Measurements from ENCODE around the gene LAMA3.

The LAMA3 gene

DNA sequence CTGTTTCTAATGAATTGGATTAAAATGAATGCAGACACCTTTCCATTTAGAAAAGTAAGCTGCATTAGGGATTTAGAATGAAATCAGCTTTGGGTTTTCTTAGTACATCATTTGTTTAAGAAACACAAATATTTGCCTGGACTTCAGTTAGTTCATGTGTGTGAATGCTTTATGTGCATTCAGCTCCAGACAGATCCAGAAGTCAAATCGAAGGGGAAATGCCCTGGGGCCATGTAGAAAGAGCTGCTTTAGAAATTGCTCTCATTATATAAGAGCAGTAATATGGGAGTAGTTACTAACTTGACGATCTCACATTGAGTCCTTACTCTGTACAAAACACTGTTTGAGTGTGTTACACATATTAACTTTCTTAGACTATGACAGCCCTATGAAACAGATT, 237.3 kb downstream of the LAMA3 start:
- peaks cover 5 to 37% of the 10 kb centered on the region in 2 experiments for H3K36me3 ChIP-seq (ENCODE audit: control insufficient read depth in 2 of 2, insufficient read depth in 1 of 2, low read length in 2 of 2)
- ChIA-PET CTCF (interaction anchor here (0.6 to 4.4 kb wide), 5 partner anchors 8 to 835 kb away, joined by 3 to 47 read pairs (median 3); no protein-coding TSS in a partner anchor), POLR2A (no interaction called here)
- H3K4me1 ChIP-seq (ENCODE audit: control insufficient read depth, insufficient read depth, low read length), result no peaks in the 10 kb centered on the region
- no peak overlapping the region for H3K4me3 ChIP-seq (ENCODE audit: low read depth, low read length)
- no peak overlapping the region for H3K27ac ChIP-seq (ENCODE audit: extremely low read depth, low read depth, low read length)
- TF ChIP-seq OVOL3 (tag by site-specific recombination; IDR thresholded peaks at IDR 0.05) (no peak), ZNF266 (tag by site-specific recombination; IDR thresholded peaks at IDR 0.05; ENCODE audit: low read depth) (no peak), KLF10 (tag by site-specific recombination; IDR thresholded peaks at IDR 0.05) (no peak), ZNF114 (tag by site-specific recombination; IDR thresholded peaks at IDR 0.05) (no peak), ZNF146 (tag by site-specific recombination; IDR thresholded peaks at IDR 0.05) (no peak), ZBTB8A (tag by site-specific recombination; IDR thresholded peaks at IDR 0.05) (no peak), ZNF341 (tag by site-specific recombination; IDR thresholded peaks at IDR 0.05; ENCODE audit: low read depth) (no peak), ZNF335 (tag by site-specific recombination; conservative IDR thresholded peaks at IDR 0.05) (no peak), ZNF423 (tag by site-specific recombination; IDR thresholded peaks at IDR 0.05) (no peak)
- TF ChIP-seq, protein P1, sequence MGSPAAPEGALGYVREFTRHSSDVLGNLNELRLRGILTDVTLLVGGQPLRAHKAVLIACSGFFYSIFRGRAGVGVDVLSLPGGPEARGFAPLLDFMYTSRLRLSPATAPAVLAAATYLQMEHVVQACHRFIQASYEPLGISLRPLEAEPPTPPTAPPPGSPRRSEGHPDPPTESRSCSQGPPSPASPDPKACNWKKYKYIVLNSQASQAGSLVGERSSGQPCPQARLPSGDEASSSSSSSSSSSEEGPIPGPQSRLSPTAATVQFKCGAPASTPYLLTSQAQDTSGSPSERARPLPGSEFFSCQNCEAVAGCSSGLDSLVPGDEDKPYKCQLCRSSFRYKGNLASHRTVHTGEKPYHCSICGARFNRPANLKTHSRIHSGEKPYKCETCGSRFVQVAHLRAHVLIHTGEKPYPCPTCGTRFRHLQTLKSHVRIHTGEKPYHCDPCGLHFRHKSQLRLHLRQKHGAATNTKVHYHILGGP (tag by site-specific recombination; IDR thresholded peaks at IDR 0.05), result no peak
- TF ChIP-seq, protein P2, sequence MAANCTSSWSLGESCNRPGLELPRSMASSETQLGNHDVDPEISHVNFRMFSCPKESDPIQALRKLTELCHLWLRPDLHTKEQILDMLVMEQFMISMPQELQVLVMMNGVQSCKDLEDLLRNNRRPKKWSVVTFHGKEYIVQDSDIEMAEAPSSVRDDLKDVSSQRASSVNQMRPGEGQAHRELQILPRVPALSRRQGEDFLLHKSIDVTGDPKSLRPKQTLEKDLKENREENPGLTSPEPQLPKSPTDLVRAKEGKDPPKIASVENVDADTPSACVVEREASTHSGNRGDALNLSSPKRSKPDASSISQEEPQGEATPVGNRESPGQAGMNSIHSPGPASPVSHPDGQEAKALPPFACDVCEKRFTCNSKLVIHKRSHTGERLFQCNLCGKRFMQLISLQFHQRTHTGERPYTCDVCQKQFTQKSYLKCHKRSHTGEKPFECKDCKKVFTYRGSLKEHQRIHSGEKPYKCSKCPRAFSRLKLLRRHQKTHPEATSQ (tag by site-specific recombination; IDR thresholded peaks at IDR 0.05), result no peak
- TF ChIP-seq, protein P3, sequence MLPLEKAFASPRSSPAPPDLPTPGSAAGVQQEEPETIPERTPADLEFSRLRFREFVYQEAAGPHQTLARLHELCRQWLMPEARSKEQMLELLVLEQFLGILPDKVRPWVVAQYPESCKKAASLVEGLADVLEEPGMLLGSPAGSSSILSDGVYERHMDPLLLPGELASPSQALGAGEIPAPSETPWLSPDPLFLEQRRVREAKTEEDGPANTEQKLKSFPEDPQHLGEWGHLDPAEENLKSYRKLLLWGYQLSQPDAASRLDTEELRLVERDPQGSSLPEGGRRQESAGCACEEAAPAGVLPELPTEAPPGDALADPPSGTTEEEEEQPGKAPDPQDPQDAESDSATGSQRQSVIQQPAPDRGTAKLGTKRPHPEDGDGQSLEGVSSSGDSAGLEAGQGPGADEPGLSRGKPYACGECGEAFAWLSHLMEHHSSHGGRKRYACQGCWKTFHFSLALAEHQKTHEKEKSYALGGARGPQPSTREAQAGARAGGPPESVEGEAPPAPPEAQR (tag by site-specific recombination; IDR thresholded peaks at IDR 0.05), result no peak
- no peaks in the 10 kb centered on the region for H3K9me3 ChIP-seq (ENCODE audit: control insufficient read depth, insufficient read depth, low read depth, low read length)

DNA sequence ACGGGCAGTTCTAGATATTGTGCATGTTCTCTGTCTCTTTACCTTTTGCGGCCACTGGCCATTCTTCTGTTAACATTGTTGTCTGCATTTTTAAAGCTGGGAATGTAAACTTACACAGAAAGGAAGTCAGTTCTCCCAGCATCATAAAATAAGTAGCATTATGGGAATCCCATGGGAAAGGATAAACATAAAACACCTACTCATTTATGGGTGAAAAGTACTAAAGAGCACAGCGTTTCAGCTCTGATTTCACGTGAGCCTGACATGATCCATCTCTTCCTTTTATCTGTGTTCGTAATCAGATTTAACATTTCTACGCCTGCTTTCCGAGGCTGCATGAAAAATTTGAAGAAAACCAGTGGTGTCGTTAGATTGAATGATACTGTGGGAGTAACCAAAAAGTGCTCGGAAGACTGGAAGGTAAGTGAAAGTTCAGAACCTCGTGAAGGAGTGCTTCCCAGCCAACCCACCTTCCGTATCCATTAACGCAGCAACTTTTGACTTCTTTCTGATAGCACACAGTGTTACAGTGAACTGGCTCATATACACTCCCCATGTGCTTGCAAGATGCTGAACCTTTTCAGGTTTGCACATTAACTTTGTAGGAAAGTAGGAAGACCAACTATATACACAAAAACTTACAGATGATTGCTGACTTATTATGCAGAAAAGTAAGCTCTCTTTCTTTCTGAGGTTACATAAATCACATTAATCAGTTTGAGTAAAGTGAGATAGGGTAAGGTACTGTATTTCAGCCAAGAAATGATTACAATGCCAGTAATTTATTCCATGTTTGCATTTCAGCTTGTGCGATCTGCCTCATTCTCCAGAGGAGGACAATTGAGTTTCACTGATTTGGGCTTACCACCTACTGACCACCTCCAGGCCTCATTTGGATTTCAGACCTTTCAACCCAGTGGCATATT, 238.8 kb downstream of the LAMA3 start:
- POLR2A ChIA-PET, result no interaction called here
- CTCF ChIA-PET, result interaction anchor here (1.2 to 4.4 kb wide), 3 partner anchors 10 to 192 kb away, joined by 3 to 47 read pairs (median 3); no protein-coding TSS in a partner anchor
- no peak overlapping the region for H3K4me3 ChIP-seq (ENCODE audit: low read depth, low read length)
- H3K4me1 ChIP-seq (ENCODE audit: control insufficient read depth, insufficient read depth, low read length), result no peaks in the 10 kb centered on the region
- no peaks in the 10 kb centered on the region for H3K9me3 ChIP-seq (ENCODE audit: control insufficient read depth, insufficient read depth, low read depth, low read length)
- H3K27ac ChIP-seq (ENCODE audit: extremely low read depth, low read depth, low read length), result no peak overlapping the region
- peaks cover 8 to 34% of the 10 kb centered on the region in 2 experiments for H3K36me3 ChIP-seq (ENCODE audit: control insufficient read depth in 2 of 2, insufficient read depth in 1 of 2, low read length in 2 of 2)
- TF ChIP-seq TCF7L2 (IDR thresholded peaks at IDR 0.05; ENCODE audit: borderline replicate concordance, low read depth, low read length), result no peak
- TF ChIP-seq ZNF707 (tag by site-specific recombination; IDR thresholded peaks at IDR 0.05), result no peak
- TF ChIP-seq, protein P4, sequence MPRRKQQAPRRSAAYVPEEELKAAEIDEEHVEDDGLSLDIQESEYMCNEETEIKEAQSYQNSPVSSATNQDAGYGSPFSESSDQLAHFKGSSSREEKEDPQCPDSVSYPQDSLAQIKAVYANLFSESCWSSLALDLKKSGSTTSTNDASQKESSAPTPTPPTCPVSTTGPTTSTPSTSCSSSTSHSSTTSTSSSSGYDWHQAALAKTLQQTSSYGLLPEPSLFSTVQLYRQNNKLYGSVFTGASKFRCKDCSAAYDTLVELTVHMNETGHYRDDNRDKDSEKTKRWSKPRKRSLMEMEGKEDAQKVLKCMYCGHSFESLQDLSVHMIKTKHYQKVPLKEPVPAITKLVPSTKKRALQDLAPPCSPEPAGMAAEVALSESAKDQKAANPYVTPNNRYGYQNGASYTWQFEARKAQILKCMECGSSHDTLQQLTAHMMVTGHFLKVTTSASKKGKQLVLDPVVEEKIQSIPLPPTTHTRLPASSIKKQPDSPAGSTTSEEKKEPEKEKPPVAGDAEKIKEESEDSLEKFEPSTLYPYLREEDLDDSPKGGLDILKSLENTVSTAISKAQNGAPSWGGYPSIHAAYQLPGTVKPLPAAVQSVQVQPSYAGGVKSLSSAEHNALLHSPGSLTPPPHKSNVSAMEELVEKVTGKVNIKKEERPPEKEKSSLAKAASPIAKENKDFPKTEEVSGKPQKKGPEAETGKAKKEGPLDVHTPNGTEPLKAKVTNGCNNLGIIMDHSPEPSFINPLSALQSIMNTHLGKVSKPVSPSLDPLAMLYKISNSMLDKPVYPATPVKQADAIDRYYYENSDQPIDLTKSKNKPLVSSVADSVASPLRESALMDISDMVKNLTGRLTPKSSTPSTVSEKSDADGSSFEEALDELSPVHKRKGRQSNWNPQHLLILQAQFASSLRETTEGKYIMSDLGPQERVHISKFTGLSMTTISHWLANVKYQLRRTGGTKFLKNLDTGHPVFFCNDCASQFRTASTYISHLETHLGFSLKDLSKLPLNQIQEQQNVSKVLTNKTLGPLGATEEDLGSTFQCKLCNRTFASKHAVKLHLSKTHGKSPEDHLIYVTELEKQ (tag by site-specific recombination; IDR thresholded peaks at IDR 0.05; ENCODE audit: borderline replicate concordance), result no peak
- TF ChIP-seq, protein P5, sequence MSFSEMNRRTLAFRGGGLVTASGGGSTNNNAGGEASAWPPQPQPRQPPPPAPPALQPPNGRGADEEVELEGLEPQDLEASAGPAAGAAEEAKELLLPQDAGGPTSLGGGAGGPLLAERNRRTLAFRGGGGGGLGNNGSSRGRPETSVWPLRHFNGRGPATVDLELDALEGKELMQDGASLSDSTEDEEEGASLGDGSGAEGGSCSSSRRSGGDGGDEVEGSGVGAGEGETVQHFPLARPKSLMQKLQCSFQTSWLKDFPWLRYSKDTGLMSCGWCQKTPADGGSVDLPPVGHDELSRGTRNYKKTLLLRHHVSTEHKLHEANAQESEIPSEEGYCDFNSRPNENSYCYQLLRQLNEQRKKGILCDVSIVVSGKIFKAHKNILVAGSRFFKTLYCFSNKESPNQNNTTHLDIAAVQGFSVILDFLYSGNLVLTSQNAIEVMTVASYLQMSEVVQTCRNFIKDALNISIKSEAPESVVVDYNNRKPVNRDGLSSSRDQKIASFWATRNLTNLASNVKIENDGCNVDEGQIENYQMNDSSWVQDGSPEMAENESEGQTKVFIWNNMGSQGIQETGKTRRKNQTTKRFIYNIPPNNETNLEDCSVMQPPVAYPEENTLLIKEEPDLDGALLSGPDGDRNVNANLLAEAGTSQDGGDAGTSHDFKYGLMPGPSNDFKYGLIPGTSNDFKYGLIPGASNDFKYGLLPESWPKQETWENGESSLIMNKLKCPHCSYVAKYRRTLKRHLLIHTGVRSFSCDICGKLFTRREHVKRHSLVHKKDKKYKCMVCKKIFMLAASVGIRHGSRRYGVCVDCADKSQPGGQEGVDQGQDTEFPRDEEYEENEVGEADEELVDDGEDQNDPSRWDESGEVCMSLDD (tag by site-specific recombination; IDR thresholded peaks at IDR 0.05), result no peak
- TF ChIP-seq, protein P6, sequence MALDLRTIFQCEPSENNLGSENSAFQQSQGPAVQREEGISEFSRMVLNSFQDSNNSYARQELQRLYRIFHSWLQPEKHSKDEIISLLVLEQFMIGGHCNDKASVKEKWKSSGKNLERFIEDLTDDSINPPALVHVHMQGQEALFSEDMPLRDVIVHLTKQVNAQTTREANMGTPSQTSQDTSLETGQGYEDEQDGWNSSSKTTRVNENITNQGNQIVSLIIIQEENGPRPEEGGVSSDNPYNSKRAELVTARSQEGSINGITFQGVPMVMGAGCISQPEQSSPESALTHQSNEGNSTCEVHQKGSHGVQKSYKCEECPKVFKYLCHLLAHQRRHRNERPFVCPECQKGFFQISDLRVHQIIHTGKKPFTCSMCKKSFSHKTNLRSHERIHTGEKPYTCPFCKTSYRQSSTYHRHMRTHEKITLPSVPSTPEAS (tag by site-specific recombination; IDR thresholded peaks at IDR 0.05), result no peak
- TF ChIP-seq SP7 (tag by site-specific recombination; IDR thresholded peaks at IDR 0.05), result no peak
- TF ChIP-seq ZEB2 (tag by site-specific recombination; IDR thresholded peaks at IDR 0.05), result no peak
- no peak for TF ChIP-seq ZNF791 (tag by site-specific recombination; IDR thresholded peaks at IDR 0.05)
- TF ChIP-seq ZNF174 (tag by site-specific recombination; IDR thresholded peaks at IDR 0.05), result no peak
- TF ChIP-seq SCRT1 (tag by site-specific recombination; IDR thresholded peaks at IDR 0.05; ENCODE audit: borderline replicate concordance), result no peak
